HepG2 (cell line): ENCODE results near the gene CPNE5. TPM values are rescaled to one million over a fixed set of nuclear protein-coding genes. Genes with fewer than 3 reads are reported as not detected.

ENCODE experiments used
- ATAC-seq: fragments of 200-7000 bp; cut with Tn5 transposase; 3 replicates; pipeline ENCODE4 v1.9.1; 2020; ENCODE audit warnings: mild to moderate bottlenecking, moderate library complexity
- BruUV-seq: library from RNA; stranded (reverse); fragments of 400-500 nt; replicated peaks from 2 replicates; lab custom pipeline; 2021; lab: Mats Ljungman, UMichigan
- CTCF ChIA-PET: fragments of 300-600 bp; formaldehyde crosslinking; extraction: SDS; loops from one replicate; lab custom pipeline; 2021; ENCODE audit warnings: low total read pairs, inconsistent platforms, low intra/inter-chr PET ratio; lab: Yijun Ruan, JAX
- POLR2A ChIA-PET: fragments of 350-600 bp; sonication (Branson Sonifier 250); formaldehyde crosslinking; loops from one replicate; lab custom pipeline; 2020; ENCODE audit warnings: antibody characterized with exemption, inconsistent platforms; lab: Yijun Ruan, JAX
- DNase-seq: peaks from one replicate; pipeline ENCODE4 v3.0.0-alpha.2; 2015; ENCODE audit warnings: low spot score
- FAIRE-seq: peaks from 3 replicates; lab custom pipeline; 2011; peaks lifted over from hg19 to GRCh38; lab: Jason Lieb, UNC
- H2AFZ ChIP-seq: one replicate; pipeline ENCODE4 v1.6.1; 2011; ENCODE audit warnings: low read length, inconsistent platforms
- H3K27ac ChIP-seq: fragments of 300-600 bp; 3 replicates; pipeline ENCODE4 v1.8.0; 2011; ENCODE audit warnings: mixed run types, mild to moderate bottlenecking, mixed read lengths, low read length, inconsistent platforms; ENCODE audit not compliant: insufficient read depth; ENCODE audit errors: extremely low read length
- H3K27me3 ChIP-seq, 2 experiments: fragments of 200-600 bp in 1 of 2; 2 replicates in 1 of 2; 3 replicates in 1 of 2; pipeline versions ENCODE4 v1.6.0 to v1.8.0; 2011; ENCODE audit warnings: low read length in 2 of 2, mild to moderate bottlenecking in 2 of 2, moderate library complexity in 2 of 2, inconsistent platforms in 1 of 2; ENCODE audit not compliant: insufficient read depth in 2 of 2, control insufficient read depth in 1 of 2
- H3K36me3 ChIP-seq, 2 experiments: fragments of 200-600 bp in 1 of 2; replicated peaks in 1 of 2; 2 replicates in 1 of 2; 3 replicates in 1 of 2; pipeline versions ENCODE4 v1.5.1 to v1.8.0; 2011; ENCODE audit warnings: low read length in 2 of 2, inconsistent platforms in 1 of 2; ENCODE audit not compliant: insufficient read depth in 2 of 2, control insufficient read depth in 1 of 2
- H3K4me1 ChIP-seq: 2 replicates; pipeline ENCODE4 v1.5.1; 2012; ENCODE audit warnings: low read length, inconsistent platforms; ENCODE audit not compliant: insufficient read depth
- H3K4me2 ChIP-seq: 2 replicates; pipeline ENCODE4 v1.6.0; 2011; ENCODE audit warnings: low read depth, low read length, inconsistent platforms
- H3K4me3 ChIP-seq, 3 experiments: fragments of 200-600 bp in 1 of 3; sonication (generic), shearing (Covaris generic) in 1 of 3; replicated peaks in 1 of 3; 2 replicates each; pipeline ENCODE4 v1.5.1; 2011 to 2016; ENCODE audit warnings: low read length in 3 of 3, inconsistent platforms in 2 of 3, low read depth in 2 of 3, mild to moderate bottlenecking in 2 of 3, control low read depth in 1 of 3, mixed read lengths in 1 of 3; ENCODE audit not compliant: insufficient read depth in 1 of 3
- H3K79me2 ChIP-seq: one replicate; pipeline ENCODE4 v1.6.1; 2011; ENCODE audit warnings: low read length, inconsistent platforms; ENCODE audit not compliant: insufficient read depth
- H3K9ac ChIP-seq: 2 replicates; pipeline ENCODE4 v1.6.0; 2011; ENCODE audit warnings: mild to moderate bottlenecking, low read depth, low read length, inconsistent platforms; ENCODE audit not compliant: insufficient read depth
- H3K9me3 ChIP-seq: 2 replicates; pipeline ENCODE4 v1.5.1; 2012; ENCODE audit warnings: mild to moderate bottlenecking, low read length
- H4K20me1 ChIP-seq: 2 replicates; pipeline ENCODE4 v1.6.0; 2011; ENCODE audit warnings: inconsistent platforms, mild to moderate bottlenecking, low read length, moderate library complexity; ENCODE audit not compliant: insufficient read depth
- DBP ChIP-seq: sonication (generic); formaldehyde crosslinking; IDR thresholded peaks from 2 replicates; pipeline ENCODE4 v1.4.0; 2020; ENCODE audit warnings: missing genetic modification reagents; ENCODE audit errors: not compliant biosample characterization
- TARDBP ChIP-seq: sonication (generic); formaldehyde crosslinking; IDR thresholded peaks from 2 replicates; pipeline ENCODE4 v1.8.0; 2022; ENCODE audit warnings: mild to moderate bottlenecking, missing genetic modification reagents
- ZMYM3 ChIP-seq: sonication (generic); formaldehyde crosslinking; IDR thresholded peaks from 2 replicates; pipeline ENCODE4 v1.5.1; 2020; ENCODE audit warnings: mild to moderate bottlenecking, missing genetic modification reagents
- ZNF333 ChIP-seq: sonication (generic); formaldehyde crosslinking; IDR thresholded peaks from 2 replicates; pipeline ENCODE4 v1.4.0; 2020; ENCODE audit warnings: mild to moderate bottlenecking, missing genetic modification reagents, borderline replicate concordance
- WGBS: methylation state at CpG from one replicate; pipeline ENCODE4 v1.1.6; 2017; ENCODE audit warnings: low lambda C conversion rate; 5-methylcytosine and 5-hydroxymethylcytosine counted together
- in situ Hi-C: cut with HindIII; loops from 2 replicates; pipeline ENCODE4 v1.10.0; 2017; ENCODE audit warnings: low pct_unique_long_range_greater_than_20kb; ENCODE audit not compliant: extremely low pct_ligation_motif_present
- intact Hi-C: fragments of 100-400 bp; cut with micrococcal nuclease; formaldehyde crosslinking; loops from one replicate; pipeline ENCODE4 v1.10.0; 2022; ENCODE audit not compliant: unreplicated experiment
- polyA plus RNA-seq, 8 experiments: library from polyadenylated mRNA; depleted of rRNA in 3 of 8; stranded (reverse) in 7 of 8; unstranded in 1 of 8; fragments of >200 nt; fragmentation: Illumina TruSeq in 4 of 8; extraction: Trizol in 4 of 8; gene quantifications; 2 replicates each; pipeline versions ENCODE4 v1.2.1 to v1.2.3, GENCODE V29; 2011 to 2016; ENCODE audit warnings: low read depth in 4 of 8, missing spikeins in 1 of 8, mixed read lengths in 1 of 8; ENCODE audit not compliant: insufficient read depth in 1 of 8
- total RNA-seq, 5 experiments: library from RNA; depleted of rRNA; stranded (reverse); fragments of >200 nt; fragmentation: Illumina TruSeq; extraction: Trizol; gene quantifications; 2 replicates each; pipeline ENCODE4 v1.2.3, GENCODE V29; 2016; ENCODE audit warnings: low read depth in 1 of 5
- TF ChIP-seq, protein P1 (sequence below): sonication (generic); formaldehyde crosslinking; IDR thresholded peaks from 2 replicates; pipeline ENCODE4 v1.5.0; 2020; ENCODE audit warnings: mild to moderate bottlenecking, missing genetic modification reagents, moderate library complexity

CPNE5 gene
- total and polyA plus RNA-seq, 2 of the 13 experiments (the other 11 are each of a cell fraction or from before 2014, with no cell fraction given) = 0.16 TPM; not detected in 1

DNA sequence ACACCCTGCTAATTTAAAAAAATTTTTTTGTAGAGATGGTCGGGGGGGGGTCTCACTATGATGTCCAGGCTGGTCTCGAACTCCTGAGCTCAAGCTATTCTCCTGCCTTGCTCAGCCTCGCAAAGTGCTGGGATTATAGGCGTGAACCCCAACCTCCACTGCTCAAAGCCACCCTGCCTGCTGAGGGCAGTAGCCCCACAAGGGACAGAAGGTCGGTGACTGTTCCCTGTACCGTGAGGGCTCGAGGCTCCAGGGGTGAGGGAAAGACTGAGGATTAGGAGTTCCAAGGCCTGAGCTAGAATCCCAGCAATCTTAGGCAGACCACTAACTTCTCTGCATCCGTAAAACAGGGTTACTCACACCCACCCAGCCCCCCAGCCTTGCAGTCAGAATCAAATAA is 51.1 kb downstream of the CPNE5 start:
- DNase-seq = no peak
- ChIA-PET POLR2A (no interaction called here), CTCF (no interaction called here)
- Histone ChIP-seq H3K4me3 (no peak overlapping the region), H3K36me3 (no peaks in the 10 kb centered on the region), H2AFZ (no peak overlapping the region), H3K27ac (no peak overlapping the region), H3K4me1 (no peaks in the 10 kb centered on the region), H3K27me3 (peaks cover 9 to 70% of the 10 kb centered on the region in 2 experiments; a peak in 3 of 5 replicates), H3K4me2 (no peak overlapping the region), H3K79me2 (no peaks in the 10 kb centered on the region), H3K9ac (no peak overlapping the region), H4K20me1 (no peaks in the 10 kb centered on the region), H3K9me3 (no peaks in the 10 kb centered on the region)
- ATAC-seq = peak; percentile 25; the same call in 2 of the 3 replicates
- intact Hi-C loops = no loop called here
- BruUV-seq = no TSS peak
- in situ Hi-C loops = no loop called here
- 13% methylated on average over 8 of the region's 8 CpGs for WGBS
- FAIRE-seq = no peak
- TF ChIP-seq ZNF333 (CRISPR knock-in tag) (no peak), DBP (CRISPR knock-in tag) (no peak)
- TF ChIP-seq, protein P1, sequence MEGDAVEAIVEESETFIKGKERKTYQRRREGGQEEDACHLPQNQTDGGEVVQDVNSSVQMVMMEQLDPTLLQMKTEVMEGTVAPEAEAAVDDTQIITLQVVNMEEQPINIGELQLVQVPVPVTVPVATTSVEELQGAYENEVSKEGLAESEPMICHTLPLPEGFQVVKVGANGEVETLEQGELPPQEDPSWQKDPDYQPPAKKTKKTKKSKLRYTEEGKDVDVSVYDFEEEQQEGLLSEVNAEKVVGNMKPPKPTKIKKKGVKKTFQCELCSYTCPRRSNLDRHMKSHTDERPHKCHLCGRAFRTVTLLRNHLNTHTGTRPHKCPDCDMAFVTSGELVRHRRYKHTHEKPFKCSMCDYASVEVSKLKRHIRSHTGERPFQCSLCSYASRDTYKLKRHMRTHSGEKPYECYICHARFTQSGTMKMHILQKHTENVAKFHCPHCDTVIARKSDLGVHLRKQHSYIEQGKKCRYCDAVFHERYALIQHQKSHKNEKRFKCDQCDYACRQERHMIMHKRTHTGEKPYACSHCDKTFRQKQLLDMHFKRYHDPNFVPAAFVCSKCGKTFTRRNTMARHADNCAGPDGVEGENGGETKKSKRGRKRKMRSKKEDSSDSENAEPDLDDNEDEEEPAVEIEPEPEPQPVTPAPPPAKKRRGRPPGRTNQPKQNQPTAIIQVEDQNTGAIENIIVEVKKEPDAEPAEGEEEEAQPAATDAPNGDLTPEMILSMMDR (CRISPR knock-in tag) = peak; percentile 16; the same call in 1 of the 2 replicates
- TF ChIP-seq, all 625 proteins: peak for 1

- ATAC-seq (no peak), DNase-seq (no peak), FAIRE-seq (no peak)
- no peaks in the 10 kb centered on the region for H4K20me1 ChIP-seq
- no peaks in the 10 kb centered on the region for H3K36me3 ChIP-seq
- no peaks in the 10 kb centered on the region for H3K79me2 ChIP-seq
- ChIA-PET POLR2A (no interaction called here), CTCF (no interaction called here)
- H3K4me1 ChIP-seq = no peaks in the 10 kb centered on the region
- no peak overlapping the region for H3K27ac ChIP-seq
- 52% methylated on average over 4 of the region's 4 CpGs for WGBS
- 0 out of 2 replicates have a peak, but pooled peaks have one; percentile 20 for TF ChIP-seq ZMYM3 (CRISPR knock-in tag)
- no peak for TF ChIP-seq TARDBP (CRISPR knock-in tag)
- intact Hi-C loops (no loop called here), in situ Hi-C loops (no loop called here)
- no peak overlapping the region for H3K9ac ChIP-seq
- H3K27me3 ChIP-seq = peaks cover 5 to 60% of the 10 kb centered on the region in 2 experiments; a peak in 3 of 5 replicates
- H2AFZ ChIP-seq = no peak overlapping the region
- no peaks in the 10 kb centered on the region for H3K9me3 ChIP-seq
- no TSS peak for BruUV-seq
- H3K4me3 ChIP-seq = no peak overlapping the region
- H3K4me2 ChIP-seq = no peak overlapping the region
Measured at GRCh38 chr6:36787210-36787609, 52.0 kb downstream of the CPNE5 start.
